RWPE2 (cell line): ENCODE data around the gene SLAMF8.

ENCODE experiments used
- ATAC-seq: fragments of 200-7000 bp; cut with Tn5 transposase; 3 replicates; pipeline ENCODE4 v1.9.1; 2021; ENCODE audit warnings: low read depth
- DNase-seq: peaks from one replicate; pipeline ENCODE4 v3.0.0-alpha.2; 2020; ENCODE audit warnings: low spot score
- H3K27ac ChIP-seq: fragments of 450-650 bp; 2 replicates; pipeline ENCODE4 v1.5.1; 2017; ENCODE audit warnings: mild to moderate bottlenecking; ENCODE audit not compliant: poor library complexity, severe bottlenecking
- H3K27me3 ChIP-seq: fragments of 250-450 bp; sonication (Bioruptor Pico); 2 replicates; pipeline ENCODE4 v1.5.1; 2021; ENCODE audit warnings: mild to moderate bottlenecking, moderate library complexity; ENCODE audit not compliant: insufficient read depth, poor library complexity, severe bottlenecking
- H3K36me3 ChIP-seq: fragments of 250-450 bp; sonication (Bioruptor Pico); 2 replicates; pipeline ENCODE4 v1.5.1; 2020; ENCODE audit warnings: low read depth, mild to moderate bottlenecking, moderate library complexity
- H3K4me1 ChIP-seq: fragments of 250-450 bp; sonication (Bioruptor Pico); 2 replicates; pipeline ENCODE4 v1.5.1; 2021; ENCODE audit warnings: mild to moderate bottlenecking, moderate library complexity; ENCODE audit not compliant: insufficient read depth, poor library complexity, severe bottlenecking
- H3K4me3 ChIP-seq: fragments of 250-450 bp; sonication (Bioruptor Pico); 2 replicates; pipeline ENCODE4 v1.5.1; 2021; ENCODE audit warnings: mild to moderate bottlenecking, moderate library complexity; ENCODE audit not compliant: severe bottlenecking
- H3K9me3 ChIP-seq: fragments of 250-450 bp; sonication (Bioruptor Pico); 2 replicates; pipeline ENCODE4 v1.5.1; 2021; ENCODE audit warnings: mild to moderate bottlenecking, moderate library complexity; ENCODE audit not compliant: severe bottlenecking
- TF ChIP-seq, protein P1 (sequence below): fragments of 450-650 bp; IDR thresholded peaks from one replicate; pipeline ENCODE4 v1.5.1; 2017; ENCODE audit warnings: mild to moderate bottlenecking, moderate library complexity; ENCODE audit not compliant: poor library complexity, severe bottlenecking

SLAMF8 gene

DNA sequence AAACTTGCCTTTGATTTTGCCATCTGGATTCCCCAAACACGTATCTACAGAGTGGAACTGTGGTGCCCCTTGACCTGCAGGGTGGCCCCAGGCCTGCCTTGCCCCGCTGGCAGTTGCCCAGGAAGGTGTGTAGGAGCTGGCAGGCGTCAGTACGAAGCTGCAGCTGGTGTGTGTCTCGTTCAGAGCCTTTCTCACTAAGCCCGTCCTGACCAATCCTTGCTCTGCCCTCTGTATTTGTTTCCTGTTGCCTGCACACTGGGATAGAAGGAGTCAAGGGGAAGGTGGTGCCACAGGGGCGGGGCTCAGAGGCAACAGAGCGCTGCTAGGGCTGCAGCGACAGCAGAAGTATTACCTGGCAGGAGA, 41.0 kb downstream of the SLAMF8 start:
- DNase-seq = no peak
- peak; percentile 70 for ATAC-seq

DNA sequence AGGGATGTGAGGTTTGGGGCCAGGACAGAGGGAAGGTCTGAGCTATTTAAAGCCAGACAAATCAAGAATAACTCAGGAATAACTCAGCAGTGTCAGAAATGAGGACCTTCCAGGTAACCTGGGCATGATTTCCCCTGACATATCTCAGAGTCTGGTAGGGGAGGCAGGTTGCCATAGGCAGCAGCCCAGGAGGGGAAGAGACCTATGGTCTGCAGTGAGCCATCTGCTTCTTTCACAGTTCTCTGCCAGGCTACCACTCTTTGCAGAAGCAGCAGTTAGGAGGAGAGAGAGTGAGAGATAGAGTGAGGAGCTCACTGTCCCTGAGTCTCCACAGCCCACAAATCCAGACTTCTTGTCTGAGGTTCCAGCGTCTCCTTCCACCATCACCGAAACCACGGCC, 42.1 kb downstream of the SLAMF8 start:
- Histone ChIP-seq H3K4me3 (no peak overlapping the region), H3K27ac (peak overlapping the region; percentile 47), H3K27me3 (no peaks in the 10 kb centered on the region), H3K4me1 (peaks cover 25% of the 10 kb centered on the region), H3K9me3 (no peaks in the 10 kb centered on the region), H3K36me3 (no peaks in the 10 kb centered on the region)
- no peak for DNase-seq
- TF ChIP-seq, protein P1, sequence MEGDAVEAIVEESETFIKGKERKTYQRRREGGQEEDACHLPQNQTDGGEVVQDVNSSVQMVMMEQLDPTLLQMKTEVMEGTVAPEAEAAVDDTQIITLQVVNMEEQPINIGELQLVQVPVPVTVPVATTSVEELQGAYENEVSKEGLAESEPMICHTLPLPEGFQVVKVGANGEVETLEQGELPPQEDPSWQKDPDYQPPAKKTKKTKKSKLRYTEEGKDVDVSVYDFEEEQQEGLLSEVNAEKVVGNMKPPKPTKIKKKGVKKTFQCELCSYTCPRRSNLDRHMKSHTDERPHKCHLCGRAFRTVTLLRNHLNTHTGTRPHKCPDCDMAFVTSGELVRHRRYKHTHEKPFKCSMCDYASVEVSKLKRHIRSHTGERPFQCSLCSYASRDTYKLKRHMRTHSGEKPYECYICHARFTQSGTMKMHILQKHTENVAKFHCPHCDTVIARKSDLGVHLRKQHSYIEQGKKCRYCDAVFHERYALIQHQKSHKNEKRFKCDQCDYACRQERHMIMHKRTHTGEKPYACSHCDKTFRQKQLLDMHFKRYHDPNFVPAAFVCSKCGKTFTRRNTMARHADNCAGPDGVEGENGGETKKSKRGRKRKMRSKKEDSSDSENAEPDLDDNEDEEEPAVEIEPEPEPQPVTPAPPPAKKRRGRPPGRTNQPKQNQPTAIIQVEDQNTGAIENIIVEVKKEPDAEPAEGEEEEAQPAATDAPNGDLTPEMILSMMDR = no peak
- ATAC-seq = peak; percentile 2; the same call in 1 of the 3 replicates

More for the DNA sequence above, 41.0 kb downstream of the SLAMF8 start:
- H3K4me1 ChIP-seq = peaks cover 25% of the 10 kb centered on the region
- no peaks in the 10 kb centered on the region for H3K27me3 ChIP-seq
- no peaks in the 10 kb centered on the region for H3K36me3 ChIP-seq
- H3K4me3 ChIP-seq = no peak overlapping the region
- H3K9me3 ChIP-seq = no peaks in the 10 kb centered on the region
- TF ChIP-seq, protein P1 = no peak
- peak overlapping the region; percentile 47 for H3K27ac ChIP-seq

DNA sequence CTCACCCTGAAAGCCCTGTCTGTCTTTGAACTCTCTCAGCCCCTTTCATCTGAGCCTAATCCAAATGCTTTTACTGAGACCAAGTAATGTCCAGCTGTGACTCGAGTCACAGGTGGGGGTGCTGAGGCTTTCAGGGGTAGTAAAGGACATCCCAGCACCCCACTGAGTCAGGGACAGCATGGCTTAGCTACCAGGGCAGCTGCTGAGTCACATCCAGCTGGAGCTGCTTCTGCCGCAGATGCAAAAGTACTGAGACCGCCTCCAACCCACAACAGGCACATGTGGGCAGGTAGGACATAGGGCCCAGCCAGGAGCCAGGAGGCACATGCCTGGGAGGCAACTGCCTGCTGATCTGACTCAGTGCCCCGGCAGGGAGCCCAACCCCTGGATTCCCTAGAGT, 42.5 kb downstream of the SLAMF8 start:
- no peaks in the 10 kb centered on the region for H3K27me3 ChIP-seq
- H3K36me3 ChIP-seq = no peaks in the 10 kb centered on the region
- H3K4me1 ChIP-seq = peaks cover 25% of the 10 kb centered on the region
- no peaks in the 10 kb centered on the region for H3K9me3 ChIP-seq
- TF ChIP-seq, protein P1 = no peak
- no peak for DNase-seq
- H3K4me3 ChIP-seq = no peak overlapping the region
- peak overlapping the region; percentile 47 for H3K27ac ChIP-seq
- peak; percentile 77 for ATAC-seq

GRCh38 chr1:159869607-159870006, 42.9 kb downstream of the SLAMF8 start:
- Histone ChIP-seq H3K4me1 (peaks cover 25% of the 10 kb centered on the region), H3K27ac (peak overlapping the region; percentile 47), H3K27me3 (no peaks in the 10 kb centered on the region), H3K4me3 (no peak overlapping the region), H3K9me3 (no peaks in the 10 kb centered on the region), H3K36me3 (no peaks in the 10 kb centered on the region)
- no peak for DNase-seq
- ATAC-seq = no peak
- TF ChIP-seq, protein P1 = no peak

- H3K36me3 ChIP-seq = no peaks in the 10 kb centered on the region
These were observed 44.0 kb downstream of the SLAMF8 start for GRCh38 chr1:159870704-159871103.

More at GRCh38 chr1:159870704-159871103, 44.0 kb downstream of the SLAMF8 start:
- Histone ChIP-seq H3K9me3 (no peaks in the 10 kb centered on the region), H3K27ac (no peak overlapping the region), H3K4me3 (no peak overlapping the region), H3K4me1 (peaks cover 25% of the 10 kb centered on the region), H3K27me3 (no peaks in the 10 kb centered on the region)
- ATAC-seq = no peak
- no peak for DNase-seq
- TF ChIP-seq, protein P1 = no peak
